Measurements from ENCODE around the gene GGT6. TPM values are rescaled to one million over a fixed set of nuclear protein-coding genes. Genes with fewer than 3 reads are reported as not detected.

GGT6 gene
- polyA plus RNA-seq, 1 of the 3 experiments (the other 2 are of a cell fraction), result not detected

DNA sequence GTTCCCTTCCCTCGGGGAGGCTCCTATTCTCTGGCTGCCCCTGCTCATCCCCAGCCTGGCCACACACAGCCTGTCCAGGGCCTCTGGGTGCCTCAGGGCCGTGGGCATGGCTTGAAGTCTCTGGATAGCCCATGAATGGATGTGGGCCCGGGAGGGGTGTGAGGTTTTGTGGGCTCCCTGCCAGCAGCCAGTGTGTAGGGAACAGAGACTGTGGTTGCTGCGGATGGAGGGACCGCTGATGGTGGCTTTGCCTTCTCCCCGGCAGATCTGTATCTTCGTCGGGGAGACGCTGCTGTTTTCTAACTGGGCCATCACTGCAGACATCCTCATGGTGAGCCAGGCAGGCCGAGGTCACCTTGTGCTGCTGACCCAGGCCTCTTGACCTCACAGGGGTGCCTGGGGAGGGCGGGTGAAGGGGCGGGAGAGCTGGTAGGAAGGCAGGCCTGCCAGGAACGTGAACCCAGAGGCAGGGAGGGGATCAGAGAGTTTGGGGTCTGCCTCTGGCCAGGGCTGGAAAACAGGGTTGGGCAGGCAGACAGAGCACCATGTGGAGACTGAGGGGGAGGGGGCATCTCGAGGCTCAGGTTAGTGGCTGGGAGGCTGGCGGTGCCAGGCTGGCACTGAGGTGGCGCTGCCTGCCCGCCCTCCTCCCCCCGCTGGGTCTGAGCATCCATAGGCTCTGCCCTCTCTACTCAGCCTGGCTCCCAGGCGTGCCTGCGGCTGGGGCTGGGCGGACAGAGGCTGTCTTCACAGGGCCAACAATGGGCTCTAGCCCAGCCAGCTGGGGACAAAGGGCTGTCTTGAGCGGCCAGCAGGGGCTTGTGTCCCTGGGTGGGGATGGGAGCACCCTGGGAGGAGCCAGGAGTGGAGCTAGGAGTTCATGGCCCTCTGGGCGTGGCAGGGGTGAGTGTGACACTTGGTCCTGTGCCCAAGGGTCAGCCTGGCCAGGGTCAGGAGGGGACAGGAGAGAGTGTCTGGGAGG lies 26.6 kb downstream of the GGT6 start:
- Histone ChIP-seq H3K4me3 (ENCODE audit: low read depth in 2 of 2, low read length in 1 of 2) (no peak overlapping the region), H3K4me1 (ENCODE audit: control insufficient read depth in 1 of 2, insufficient read depth in 2 of 2, low read depth in 1 of 2, low read length in 1 of 2) (peaks cover 0 to 31% of the 10 kb centered on the region in 2 experiments; a peak in 1 of 4 replicates), H3F3A (replicated peaks; ENCODE audit: insufficient read depth) (no peaks in the 10 kb centered on the region), H3K9me2 (no peaks in the 10 kb centered on the region), H3K79me2 (ENCODE audit: insufficient read depth) (no peaks in the 10 kb centered on the region), H3K9me3 (no peaks in the 10 kb centered on the region), H3K27ac (ENCODE audit: low read depth in 2 of 2, low read length in 1 of 2) (peak overlapping the region in 1 of 2 experiments; percentile 80; a peak in 2 of 4 replicates), H4K20me1 (ENCODE audit: insufficient read depth) (no peaks in the 10 kb centered on the region), H3K9ac (no peak overlapping the region), H2AFZ (ENCODE audit: low read depth) (no peak overlapping the region), H3K36me3 (replicated peaks in 1 of 2; ENCODE audit: control insufficient read depth in 1 of 2, insufficient read depth in 2 of 2, low read length in 1 of 2) (peaks cover 3 to 10% of the 10 kb centered on the region in 2 experiments), H3K27me3 (ENCODE audit: insufficient read depth) (no peaks in the 10 kb centered on the region), H3K4me2 (no peak overlapping the region)
- CTCF ChIA-PET, result interaction anchor here (1.1 to 2.0 kb wide), 3 partner anchors 10 to 33 kb away, joined by 3 to 6 read pairs (median 4); no protein-coding TSS in a partner anchor
- DNase-seq, result peak; percentile 91
- no peak for TF ChIP-seq EP300 (IDR thresholded peaks at IDR 0.05; ENCODE audit: borderline replicate concordance in 1 of 2, low read depth in 1 of 2, low read length in 1 of 2)
- TF ChIP-seq GATA2 (CRISPR knock-in tag; IDR thresholded peaks at IDR 0.05), result peak; percentile 80
- POLR2A ChIA-PET, result interaction anchor here (0.6 to 1.4 kb wide), 3 partner anchors 10 to 176 kb away, joined by 3 to 4 read pairs (median 3); partner anchors contain the start of gene ARRB2
- 50% methylated on average over 11 of the region's 23 CpGs for WGBS (ENCODE audit: low lambda C conversion rate)

DNA sequence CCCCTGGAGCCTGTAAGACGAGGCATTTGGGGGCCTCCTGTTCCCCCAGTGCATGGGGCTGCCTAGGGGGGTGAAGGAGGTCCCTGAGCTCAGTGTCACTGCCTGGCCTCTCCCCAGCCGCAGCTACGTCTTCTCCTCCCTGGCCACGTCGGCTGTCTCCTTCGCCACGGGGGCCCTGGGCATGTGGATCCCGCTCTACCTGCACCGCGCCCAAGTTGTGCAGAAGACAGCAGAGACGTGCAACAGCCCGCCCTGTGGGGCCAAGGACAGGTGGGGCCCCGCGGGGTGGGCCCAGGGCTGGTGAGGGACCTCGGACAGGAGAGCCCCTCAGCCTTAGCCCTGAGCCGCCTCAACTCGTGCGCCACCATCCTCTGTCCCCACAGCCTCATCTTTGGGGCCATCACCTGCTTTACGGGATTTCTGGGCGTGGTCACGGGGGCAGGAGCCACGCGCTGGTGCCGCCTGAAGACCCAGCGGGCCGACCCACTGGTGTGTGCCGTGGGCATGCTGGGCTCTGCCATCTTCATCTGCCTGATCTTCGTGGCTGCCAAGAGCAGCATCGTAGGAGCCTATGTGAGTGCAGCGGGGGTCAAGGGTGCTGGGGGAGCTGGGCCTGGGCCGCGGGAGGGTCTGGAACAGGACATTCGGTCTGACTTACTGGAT lies 27.4 kb downstream of the GGT6 start:
- Histone ChIP-seq H3K9me2 (no peaks in the 10 kb centered on the region), H3K4me2 (no peak overlapping the region), H3K36me3 (replicated peaks in 1 of 2; ENCODE audit: control insufficient read depth in 1 of 2, insufficient read depth in 2 of 2, low read length in 1 of 2) (peaks cover 0 to 2% of the 10 kb centered on the region in 2 experiments), H3K9me3 (no peaks in the 10 kb centered on the region), H3K79me2 (ENCODE audit: insufficient read depth) (no peaks in the 10 kb centered on the region), H4K20me1 (ENCODE audit: insufficient read depth) (no peaks in the 10 kb centered on the region), H3K4me1 (ENCODE audit: control insufficient read depth in 1 of 2, insufficient read depth in 2 of 2, low read depth in 1 of 2, low read length in 1 of 2) (peaks cover 0 to 27% of the 10 kb centered on the region in 2 experiments; a peak in 1 of 4 replicates), H3K4me3 (ENCODE audit: low read depth in 2 of 2, low read length in 1 of 2) (no peak overlapping the region), H3K27me3 (ENCODE audit: insufficient read depth) (no peaks in the 10 kb centered on the region), H2AFZ (ENCODE audit: low read depth) (no peak overlapping the region), H3F3A (replicated peaks; ENCODE audit: insufficient read depth) (no peaks in the 10 kb centered on the region), H3K27ac (ENCODE audit: low read depth in 2 of 2, low read length in 1 of 2) (peak overlapping the region in 1 of 2 experiments; percentile 80; a peak in 2 of 4 replicates), H3K9ac (no peak overlapping the region)
- ChIA-PET CTCF (interaction anchor here (0.8 to 2.0 kb wide), 2 partner anchors 32 to 112 kb away, joined by 3 to 4 read pairs; no protein-coding TSS in a partner anchor), POLR2A (no interaction called here)
- no peak for TF ChIP-seq SIN3A (IDR thresholded peaks at IDR 0.05; ENCODE audit: borderline replicate concordance, low read depth, low read length)
- TF ChIP-seq GABPA (IDR thresholded peaks at IDR 0.05; ENCODE audit: low read depth), result no peak
- TF ChIP-seq REST (IDR thresholded peaks at IDR 0.05; ENCODE audit: low read depth, low read length), result no peak
- TF ChIP-seq TAF1 (IDR thresholded peaks at IDR 0.05; ENCODE audit: borderline replicate concordance, low read depth, low read length), result no peak
- TF ChIP-seq USF2 (IDR thresholded peaks at IDR 0.05; ENCODE audit: borderline replicate concordance, low read depth, low read length), result no peak
- TF ChIP-seq, protein P1, sequence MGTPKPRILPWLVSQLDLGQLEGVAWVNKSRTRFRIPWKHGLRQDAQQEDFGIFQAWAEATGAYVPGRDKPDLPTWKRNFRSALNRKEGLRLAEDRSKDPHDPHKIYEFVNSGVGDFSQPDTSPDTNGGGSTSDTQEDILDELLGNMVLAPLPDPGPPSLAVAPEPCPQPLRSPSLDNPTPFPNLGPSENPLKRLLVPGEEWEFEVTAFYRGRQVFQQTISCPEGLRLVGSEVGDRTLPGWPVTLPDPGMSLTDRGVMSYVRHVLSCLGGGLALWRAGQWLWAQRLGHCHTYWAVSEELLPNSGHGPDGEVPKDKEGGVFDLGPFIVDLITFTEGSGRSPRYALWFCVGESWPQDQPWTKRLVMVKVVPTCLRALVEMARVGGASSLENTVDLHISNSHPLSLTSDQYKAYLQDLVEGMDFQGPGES (IDR thresholded peaks at IDR 0.05; ENCODE audit: low read depth, low read length), result no peak
- no peak for TF ChIP-seq JUND (IDR thresholded peaks at IDR 0.05)
- TF ChIP-seq ZBTB33 (IDR thresholded peaks at IDR 0.05; ENCODE audit: borderline replicate concordance, low read depth), result no peak
- TF ChIP-seq YY1 (IDR thresholded peaks at IDR 0.05; ENCODE audit: low read depth), result no peak
- WGBS (ENCODE audit: low lambda C conversion rate), result 90% methylated on average over 23 of the region's 33 CpGs
- no peak for DNase-seq

Measured in SK-N-SH (cell line).